Body of pancreas (tissue), 4 donors: ENCODE results near the gene ULK4. TPM values are rescaled to one million over a fixed set of nuclear protein-coding genes. Genes with fewer than 3 reads are reported as not detected.
A peak's percentile ranks its signal among the peaks of the same experiment; 100 is the strongest.

ENCODE experiments used
- ATAC-seq: fragments of 150-250 bp; one replicate; pipeline ENCODE4 v1.9.1; 2016
- DNase-seq, 4 donors: peaks; one replicate each; pipeline ENCODE4 v3.0.0-alpha.2; 2019
- H3K27ac ChIP-seq, 4 donors: fragments of 200-600 bp; sonication (generic); 1 replicate in 3 of 4; 2 replicates in 1 of 4; pipeline versions ENCODE4 v1.5.1 to v1.6.1; 2016 to 2019; ENCODE audit warnings: mild to moderate bottlenecking in 1 of 4, mixed read lengths in 1 of 4, moderate library complexity in 1 of 4
- H3K27me3 ChIP-seq, 2 donors: fragments of 200-600 bp; sonication (generic); one replicate each; pipeline ENCODE4 v1.6.0; 2016; ENCODE audit warnings: mild to moderate bottlenecking in 1 of 2
- H3K36me3 ChIP-seq, 2 donors: fragments of 200-600 bp; sonication (generic); replicated peaks in 1 of 2; 2 replicates each; pipeline ENCODE4 v1.5.1; 2016; ENCODE audit warnings: low read depth in 2 of 2; ENCODE audit not compliant: insufficient read depth in 1 of 2
- H3K4me1 ChIP-seq: fragments of 200-600 bp; sonication (generic); one replicate; pipeline ENCODE4 v1.6.0; 2016
- H3K4me3 ChIP-seq, 2 donors: fragments of 200-600 bp; sonication (generic); 1 replicate in 1 of 2; 2 replicates in 1 of 2; pipeline ENCODE4 v1.5.1; 2016 to 2019
- H3K9me3 ChIP-seq, 3 donors: fragments of 200-600 bp; sonication (generic); 1 replicate in 2 of 3; 2 replicates in 1 of 3; pipeline ENCODE4 v1.5.1; 2016
- CTCF ChIP-seq, 7 experiments: fragments of 450-650 bp in 4 of 7; fragments of 200-600 bp in 3 of 7; sonication (generic) in 3 of 7; IDR thresholded peaks; one replicate each; pipeline ENCODE4 v1.5.1; 2016 to 2019; ENCODE audit warnings: antibody characterized with exemption in 7 of 7
- POLR2A ChIP-seq, 3 donors: fragments of 450-650 bp; IDR thresholded peaks; one replicate each; pipeline ENCODE4 v1.6.1; 2016; ENCODE audit warnings: antibody characterized with exemption in 3 of 3, mild to moderate bottlenecking in 2 of 3
- WGBS, 2 donors: methylation state at CpG; one replicate each; pipeline ENCODE4 v1.1.5; 2017; 5-methylcytosine and 5-hydroxymethylcytosine counted together
- intact Hi-C: fragments of 100-400 bp; cut with DNase I; formaldehyde crosslinking; loops from one replicate; pipeline ENCODE4 v1.15.1; 2023
- total RNA-seq, 2 donors: library from RNA; depleted of rRNA; stranded (reverse); fragments of >200 nt; gene quantifications; one replicate each; pipeline ENCODE4 v1.1.0, GENCODE V29; 2016

The ULK4 gene
- total RNA-seq, 2 donors from 2014 or later = 7.3 to 12.5 TPM

GRCh38 chr3:41356775-41357174 lies 605.1 kb downstream of the ULK4 start:
- DNase-seq (no peak), ATAC-seq (no peak)
- Histone ChIP-seq H3K27ac (no peak overlapping the region), H3K4me1 (no peaks in the 10 kb centered on the region), H3K36me3 (no peaks in the 10 kb centered on the region), H3K9me3 (no peaks in the 10 kb centered on the region), H3K27me3 (no peaks in the 10 kb centered on the region), H3K4me3 (no peak overlapping the region)
- TF ChIP-seq CTCF (IDR thresholded peaks at IDR 0.05) (no peak), POLR2A (IDR thresholded peaks at IDR 0.05) (no peak)
- intact Hi-C loops = no loop called here
- WGBS, 2 donors = 63 to 83% methylated on average over 2 of the region's 2 CpGs

- ATAC-seq (no peak), DNase-seq (peak in 1 of 4 donors; percentile 12)
- intact Hi-C loops = no loop called here
- Histone ChIP-seq H3K9me3 (no peaks in the 10 kb centered on the region), H3K36me3 (no peaks in the 10 kb centered on the region), H3K27ac (no peak overlapping the region), H3K4me3 (no peak overlapping the region), H3K4me1 (no peaks in the 10 kb centered on the region), H3K27me3 (no peaks in the 10 kb centered on the region)
- WGBS, 2 donors = 79 to 100% methylated on average over 3 of the region's 3 CpGs
- TF ChIP-seq CTCF (IDR thresholded peaks at IDR 0.05) (no peak), POLR2A (IDR thresholded peaks at IDR 0.05) (no peak)
Measured at GRCh38 chr3:41352510-41352909, 609.4 kb downstream of the ULK4 start.

- 83 to 85% methylated on average over 2 of the region's 2 CpGs for WGBS, 2 donors
- intact Hi-C loops = no loop called here
- TF ChIP-seq CTCF (IDR thresholded peaks at IDR 0.05) = no peak
- no peak overlapping the region for H3K4me3 ChIP-seq
- DNase-seq = no peak
- H3K27me3 ChIP-seq = no peaks in the 10 kb centered on the region
- no peak overlapping the region for H3K27ac ChIP-seq
- H3K36me3 ChIP-seq = no peaks in the 10 kb centered on the region
- H3K4me1 ChIP-seq = no peaks in the 10 kb centered on the region
- ATAC-seq = no peak
- H3K9me3 ChIP-seq = no peaks in the 10 kb centered on the region
Measured at GRCh38 chr3:41350441-41350840, 611.5 kb downstream of the ULK4 start.

- Histone ChIP-seq H3K27ac (no peak overlapping the region), H3K9me3 (no peaks in the 10 kb centered on the region), H3K4me1 (no peaks in the 10 kb centered on the region), H3K27me3 (no peaks in the 10 kb centered on the region), H3K4me3 (no peak overlapping the region), H3K36me3 (no peaks in the 10 kb centered on the region)
- 68 to 80% methylated on average over 4 of the region's 4 CpGs for WGBS, 2 donors
- DNase-seq = no peak
- intact Hi-C loops = no loop called here
- TF ChIP-seq CTCF (IDR thresholded peaks at IDR 0.05) = no peak
- no peak for TF ChIP-seq POLR2A (IDR thresholded peaks at IDR 0.05)
- ATAC-seq = no peak
Measured at GRCh38 chr3:41348401-41348800, 613.5 kb downstream of the ULK4 start.

GRCh38 chr3:41346698-41347270 lies 615.1 kb downstream of the ULK4 start:
- H3K27me3 ChIP-seq = no peaks in the 10 kb centered on the region
- ATAC-seq (no peak), DNase-seq (no peak)
- WGBS, 2 donors = 69 to 80% methylated on average over 4 of the region's 4 CpGs
- no peak for TF ChIP-seq CTCF (IDR thresholded peaks at IDR 0.05)
- no peak for TF ChIP-seq POLR2A (IDR thresholded peaks at IDR 0.05)
- no peak overlapping the region for H3K4me3 ChIP-seq
- no peak overlapping the region for H3K27ac ChIP-seq
- no peaks in the 10 kb centered on the region for H3K9me3 ChIP-seq
- no peaks in the 10 kb centered on the region for H3K4me1 ChIP-seq
- H3K36me3 ChIP-seq = no peaks in the 10 kb centered on the region
- intact Hi-C loops = no loop called here
